ENCODE measurements around the gene ZNF436. TPM values are rescaled to one million over a fixed set of nuclear protein-coding genes. Genes with fewer than 3 reads are reported as not detected.

The ZNF436 gene
- total and polyA plus RNA-seq, 2 of the 13 experiments (the other 11 are each of a cell fraction or from before 2014, with no cell fraction given), result 4.3 to 9.9 TPM

GRCh38 chr1:23403735-23404486, 34.3 kb upstream of the ZNF436 start (continued):
- TF ChIP-seq ARID5B (CRISPR knock-in tag; IDR thresholded peaks at IDR 0.05) (no peak), NCOR1 (IDR thresholded peaks at IDR 0.05; ENCODE audit: borderline replicate concordance, low read length) (no peak), ZNF414 (CRISPR knock-in tag; IDR thresholded peaks at IDR 0.05) (no peak), ATF2 (CRISPR knock-in tag; IDR thresholded peaks at IDR 0.05) (no peak), TGIF2 (CRISPR knock-in tag; IDR thresholded peaks at IDR 0.05) (no peak), RAD21 (CRISPR knock-in tag; IDR thresholded peaks at IDR 0.05) (peak; percentile 78), ZBTB10 (CRISPR knock-in tag; IDR thresholded peaks at IDR 0.05; ENCODE audit: borderline replicate concordance) (no peak), ZNF549 (CRISPR knock-in tag; IDR thresholded peaks at IDR 0.05) (no peak), CTCF (CRISPR knock-in tag; IDR thresholded peaks at IDR 0.05) (peak; percentile 92), MTA1 (CRISPR knock-in tag; IDR thresholded peaks at IDR 0.05; ENCODE audit: borderline replicate concordance) (no peak), CCDC6 (CRISPR knock-in tag; IDR thresholded peaks at IDR 0.05) (no peak), ZNF484 (CRISPR knock-in tag; IDR thresholded peaks at IDR 0.05; ENCODE audit: borderline replicate concordance, low read depth) (no peak), ZBTB42 (CRISPR knock-in tag; IDR thresholded peaks at IDR 0.05) (no peak), KMT2B (CRISPR knock-in tag; IDR thresholded peaks at IDR 0.05) (no peak), HNF4A (CRISPR knock-in tag; IDR thresholded peaks at IDR 0.05) (no peak), EEA1 (CRISPR knock-in tag; IDR thresholded peaks at IDR 0.05; ENCODE audit: borderline replicate concordance) (no peak), GTF3A (CRISPR knock-in tag; conservative IDR thresholded peaks at IDR 0.05) (no peak), HMG20A (CRISPR knock-in tag; IDR thresholded peaks at IDR 0.05; ENCODE audit: borderline replicate concordance) (no peak), THYN1 (CRISPR knock-in tag; IDR thresholded peaks at IDR 0.05; ENCODE audit: borderline replicate concordance, low read depth) (no peak), AHR (CRISPR knock-in tag; IDR thresholded peaks at IDR 0.05) (no peak)

All from HepG2 (cell line).